GM10847 (cell line): ENCODE measurements around the gene CACNA2D2.
A peak's percentile ranks its signal among the peaks of the same experiment; 100 is the strongest.

Source experiments
- POLR2A ChIP-seq: IDR thresholded peaks from 2 replicates; pipeline ENCODE4 v1.6.1; 2011; ENCODE audit not compliant: insufficient read length; ENCODE audit errors: extremely low read depth

Gene CACNA2D2

DNA sequence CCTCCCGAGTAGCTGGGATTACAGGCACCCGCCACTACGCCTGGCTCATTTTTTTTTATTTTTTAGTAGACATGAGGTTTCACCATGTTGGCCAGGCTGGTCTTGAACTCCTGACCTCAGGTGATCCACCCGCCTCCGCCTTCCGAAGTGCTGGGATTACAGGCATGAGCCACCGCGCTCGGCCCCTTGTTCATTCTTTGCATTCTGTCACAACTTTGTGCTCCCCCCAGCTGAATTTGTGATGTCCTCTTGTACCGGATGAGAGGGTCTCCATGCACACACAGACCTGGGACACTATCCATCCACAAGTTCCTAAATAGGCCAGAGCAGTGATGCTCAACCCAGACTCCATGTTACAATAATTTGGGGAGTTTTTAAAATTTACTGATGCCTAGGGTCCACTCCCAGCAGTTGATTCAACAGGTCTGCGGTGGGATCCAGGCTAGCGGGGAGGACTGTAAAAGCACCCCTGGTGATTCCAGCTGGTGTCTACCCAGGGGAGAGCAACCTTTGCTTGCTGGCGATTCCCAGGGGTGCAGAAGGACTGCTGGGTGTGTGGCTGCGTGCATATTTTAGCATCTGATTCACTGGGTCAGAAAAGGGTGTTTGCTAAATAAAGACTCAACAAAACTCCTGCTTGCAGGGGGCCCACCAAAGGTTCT, 163.8 kb downstream of the CACNA2D2 start:
- no peak for TF ChIP-seq POLR2A

DNA sequence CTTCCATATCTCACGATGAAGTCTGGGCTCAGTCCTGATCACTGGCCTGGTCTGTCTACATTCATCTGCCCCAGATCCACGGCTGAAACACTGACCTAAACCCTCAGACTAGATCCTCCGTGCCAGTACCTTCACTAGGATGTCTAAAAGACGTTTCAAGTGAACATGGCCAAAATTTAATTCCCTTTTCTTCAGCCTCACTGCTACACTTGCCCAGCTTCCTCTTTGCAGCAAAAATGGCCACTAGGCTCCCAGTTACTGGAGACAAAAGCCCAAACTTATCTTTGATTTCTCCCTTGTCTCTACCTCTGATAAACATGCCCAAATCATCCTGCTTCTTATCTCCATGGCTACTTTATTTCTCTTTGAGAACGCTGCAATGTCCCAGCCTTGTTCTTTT, 164.5 kb downstream of the CACNA2D2 start:
- TF ChIP-seq POLR2A, result no peak

- TF ChIP-seq POLR2A, result peak; percentile 75
These were observed 166.1 kb downstream of the CACNA2D2 start for GRCh38 chr3:50337175-50337861.

DNA sequence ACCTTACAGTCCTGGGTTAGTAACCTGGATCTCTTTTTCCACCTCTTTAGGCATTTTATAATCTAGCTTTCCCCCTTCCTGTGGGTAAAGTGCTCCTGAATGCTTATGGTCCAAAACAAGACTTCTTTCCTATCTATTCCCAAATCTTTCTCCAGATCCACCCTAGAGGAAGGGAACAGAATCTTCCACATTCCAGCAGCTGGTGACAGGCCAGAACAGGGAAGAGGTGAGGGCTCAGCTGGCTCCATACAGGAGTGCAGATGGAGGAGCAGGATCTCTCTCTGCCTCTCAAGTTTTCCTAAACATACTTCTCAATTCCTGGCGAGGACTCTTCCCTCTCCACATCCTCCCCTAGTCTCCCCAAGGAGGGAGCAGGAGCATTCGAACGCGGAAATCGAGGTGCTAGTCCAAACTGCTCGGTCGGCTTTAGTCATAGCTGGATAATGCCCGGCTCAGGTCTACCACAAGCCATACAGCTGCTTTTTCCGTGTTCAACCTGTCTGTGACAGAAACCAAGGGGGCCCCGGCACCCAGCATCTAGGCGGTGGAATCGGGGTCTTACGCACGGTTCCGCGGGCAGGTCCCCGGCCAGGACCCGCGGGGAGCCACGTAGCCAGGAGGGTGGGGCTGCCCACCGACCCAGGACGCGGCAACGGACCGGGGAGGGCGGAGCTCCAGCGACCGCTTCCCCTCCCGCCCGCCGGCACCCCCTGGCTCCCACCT, 166.8 kb downstream of the CACNA2D2 start:
- TF ChIP-seq POLR2A, result no peak

DNA sequence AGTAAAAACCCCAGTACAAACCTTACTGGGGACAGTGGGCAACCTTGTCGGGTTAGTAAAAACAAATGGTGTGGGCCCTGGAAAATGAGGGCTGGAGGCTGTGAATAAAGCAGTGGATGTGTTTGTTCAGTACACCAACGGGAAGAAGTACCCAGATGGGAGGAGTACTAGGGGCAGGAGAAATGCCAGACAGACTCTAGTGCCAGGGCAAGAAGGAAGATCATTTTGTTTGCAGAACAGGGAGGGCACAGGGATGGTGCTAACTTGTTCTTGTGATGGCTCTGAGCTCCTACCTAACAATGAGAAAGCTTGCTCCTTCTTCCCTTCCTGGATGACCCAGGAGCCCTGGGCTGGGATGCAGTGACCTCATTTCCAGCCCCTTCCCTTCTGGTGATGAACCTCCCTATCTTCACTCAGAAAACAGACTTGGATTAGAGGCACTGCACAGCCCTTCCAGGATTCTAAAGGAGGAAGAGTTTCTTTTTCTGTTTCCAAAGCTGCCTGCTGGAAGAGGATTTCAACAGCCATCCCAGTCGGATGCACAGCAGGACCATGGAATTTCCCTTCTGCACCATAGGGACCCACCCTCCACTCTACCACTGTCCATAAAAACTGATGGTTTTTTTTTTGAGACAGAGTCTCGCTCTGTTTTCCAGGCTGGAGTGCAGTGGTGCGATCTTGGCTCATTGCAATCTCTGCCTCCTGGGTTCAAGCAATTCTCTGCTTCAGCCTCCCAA, 168.9 kb downstream of the CACNA2D2 start:
- TF ChIP-seq POLR2A, result no peak

DNA sequence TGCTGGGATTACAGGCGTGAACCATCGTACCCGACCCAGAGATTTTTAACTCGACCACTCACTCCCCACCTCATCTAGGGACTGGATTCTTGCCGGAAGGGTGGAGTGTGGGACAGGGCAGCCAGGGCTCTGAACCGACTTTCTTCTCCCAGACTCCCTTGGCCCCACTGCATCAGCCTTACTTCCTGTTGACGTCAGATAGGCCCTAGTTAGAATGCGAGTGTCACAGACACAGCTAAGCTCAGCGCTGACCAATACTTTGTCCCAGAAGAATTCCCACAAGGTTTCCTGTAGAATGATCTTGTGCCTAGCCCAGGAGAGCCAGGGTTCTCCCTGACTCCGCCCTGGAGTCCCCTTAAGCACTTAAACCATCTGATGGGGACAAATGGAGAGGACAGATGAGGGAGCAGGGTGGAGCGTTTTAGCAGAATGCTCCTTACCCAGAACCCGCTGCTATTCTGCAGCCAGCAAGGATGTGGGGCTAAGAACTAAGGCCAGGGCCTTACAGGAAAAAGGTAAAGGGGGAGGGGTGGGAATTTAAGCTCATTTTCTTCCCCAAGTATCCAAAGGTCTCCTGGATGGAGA, 169.6 kb downstream of the CACNA2D2 start:
- TF ChIP-seq POLR2A, result no peak

GRCh38 chr3:50331364-50331907, 172.0 kb downstream of the CACNA2D2 start:
- TF ChIP-seq POLR2A, result no peak

DNA sequence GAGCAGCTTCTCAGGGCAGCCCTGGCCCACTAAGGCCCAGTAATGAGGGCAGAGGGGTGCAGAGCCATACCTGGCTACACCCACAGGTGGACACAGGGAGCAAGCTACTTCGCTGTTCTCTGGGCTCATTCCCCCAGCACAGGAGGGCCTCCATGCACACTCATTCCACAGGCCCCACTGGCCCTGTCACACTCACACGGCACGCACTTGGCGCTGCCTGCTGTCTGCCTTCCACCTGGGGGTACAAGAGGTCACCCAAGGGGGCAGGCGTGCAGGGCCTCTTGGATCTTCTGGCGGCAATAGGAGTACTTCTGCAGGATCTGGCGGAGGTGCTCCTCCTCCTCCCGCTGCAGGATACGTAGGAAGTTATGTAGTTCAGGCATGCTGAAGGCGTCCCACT, 173.1 kb downstream of the CACNA2D2 start:
- TF ChIP-seq POLR2A, result no peak

GRCh38 chr3:50327943-50328691, 175.3 kb downstream of the CACNA2D2 start, which contains the start of gene TUSC2:
Gene TUSC2, minus strand, starts transcription at chr3:50328223. Its CDS starts 124 bp downstream, at chr3:50328099.
- peak; percentile 74 for TF ChIP-seq POLR2A

GRCh38 chr3:50327129-50327528, 176.3 kb downstream of the CACNA2D2 start:
- TF ChIP-seq POLR2A, result no peak

GRCh38 chr3:50326182-50326541, 177.3 kb downstream of the CACNA2D2 start:
- no peak for TF ChIP-seq POLR2A

DNA sequence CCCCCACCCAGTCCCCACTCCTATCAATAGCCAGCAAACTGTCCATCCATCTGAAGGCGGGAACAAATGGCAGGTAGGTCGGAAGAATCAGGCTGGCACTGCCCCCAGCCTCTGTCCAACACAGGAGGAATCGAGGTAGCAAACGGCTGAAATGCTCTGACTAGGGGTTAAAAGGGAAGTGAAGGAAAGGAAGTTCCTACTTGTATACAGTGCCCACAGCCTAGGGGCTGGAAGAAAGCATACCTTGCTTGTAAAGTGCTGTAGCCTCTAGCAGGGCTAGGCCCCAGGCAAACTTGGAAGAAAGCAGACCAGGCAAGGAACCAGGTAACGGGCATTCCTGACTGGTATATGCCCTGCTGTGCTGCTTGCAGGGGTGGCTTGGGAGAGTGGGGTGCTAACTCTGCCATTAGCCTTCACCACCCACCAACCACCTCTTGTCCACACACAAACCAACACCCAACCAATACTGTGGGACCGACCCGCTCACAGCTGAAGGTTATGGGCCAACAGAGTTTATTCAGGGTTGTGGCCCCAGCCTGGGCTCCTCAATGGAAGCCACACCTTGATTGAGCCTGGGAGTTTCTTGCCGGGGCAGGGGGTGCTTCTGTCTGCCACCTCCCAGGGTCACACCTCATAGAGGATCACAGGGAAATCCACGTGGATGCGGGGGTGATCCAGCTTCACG, 177.8 kb downstream of the CACNA2D2 start:
- no peak for TF ChIP-seq POLR2A

- no peak for TF ChIP-seq POLR2A
These were observed 178.3 kb downstream of the CACNA2D2 start for GRCh38 chr3:50325113-50325480.
